HG03103 (cell line): ENCODE data around the gene ZNF736.
"Not testable (repeated sequence)": the region's sequence is repeated elsewhere in the genome, so short reads cannot be mapped to it uniquely, and the experiment has no call there.

Source experiments
- ATAC-seq: cut with Tn5 transposase; IDR thresholded peaks from one replicate; pipeline ENCODE4 v1.9.1; 2021; ENCODE audit warnings: low read depth; ENCODE audit not compliant: unreplicated experiment

Gene ZNF736

GRCh38 chr7:64313740-64314491, at the start of gene ZNF736:
TSS of gene ZNF736 (plus strand) at chr7:64313961. CDS start at chr7:64314151, 190 bp downstream.
- peak; percentile 100 for ATAC-seq

GRCh38 chr7:64266341-64266919, 47.3 kb upstream of the ZNF736 start:
- no peak for ATAC-seq

- ATAC-seq, result no peak
Measured at GRCh38 chr7:64277630-64278029, 36.1 kb upstream of the ZNF736 start.

- ATAC-seq, result no peak
Measured at GRCh38 chr7:64294701-64295420, 18.9 kb upstream of the ZNF736 start.

- ATAC-seq, result not testable (repeated sequence)
Measured at GRCh38 chr7:64297418-64297817, 16.3 kb upstream of the ZNF736 start.

GRCh38 chr7:64300641-64301405, 12.9 kb upstream of the ZNF736 start:
- ATAC-seq, result no peak

- ATAC-seq, result peak; percentile 97
Measured at GRCh38 chr7:64307254-64308015, 6.3 kb upstream of the ZNF736 start.

- no peak for ATAC-seq
Measured at GRCh38 chr7:64308016-64308270, 5.8 kb upstream of the ZNF736 start.

GRCh38 chr7:64310426-64310825, 3.3 kb upstream of the ZNF736 start:
- ATAC-seq, result no peak

- ATAC-seq, result no peak
Measured at GRCh38 chr7:64312826-64313225, 935 bp upstream of the ZNF736 start.

GRCh38 chr7:64314566-64314965, 805 bp downstream of the ZNF736 start:
- ATAC-seq, result no peak

- not testable (repeated sequence) for ATAC-seq
Measured at GRCh38 chr7:64316031-64316742, 2.4 kb downstream of the ZNF736 start.

- no peak for ATAC-seq
Measured at GRCh38 chr7:64320547-64321513, 7.1 kb downstream of the ZNF736 start.

- ATAC-seq, result not testable (repeated sequence)
Measured at GRCh38 chr7:64324166-64324565, 10.4 kb downstream of the ZNF736 start.

GRCh38 chr7:64348713-64349210, 35.0 kb downstream of the ZNF736 start:
- not testable (repeated sequence) for ATAC-seq

GRCh38 chr7:64359543-64359942, 45.8 kb downstream of the ZNF736 start:
- ATAC-seq, result no peak

- ATAC-seq, result no peak
Measured at GRCh38 chr7:64371116-64371515, 57.4 kb downstream of the ZNF736 start.

GRCh38 chr7:64373017-64373416, 59.3 kb downstream of the ZNF736 start:
- ATAC-seq, result no peak
